Calu3 (cell line): ENCODE data around the gene KIAA1191. TPM values are rescaled to one million over a fixed set of nuclear protein-coding genes. Genes with fewer than 3 reads are reported as not detected.

ENCODE experiments used
- BruUV-seq: library from RNA; stranded (reverse); fragments of 400-500 nt; replicated peaks from 2 replicates; lab custom pipeline; 2021; lab: Mats Ljungman, UMichigan
- CTCF ChIA-PET: fragments of 300-600 bp; sonication (Branson Sonifier 250); formaldehyde crosslinking; loops from one replicate; lab custom pipeline; 2022; ENCODE audit warnings: antibody characterized with exemption; lab: Charles Lee
- DNase-seq: peaks from one replicate; pipeline ENCODE4 v3.0.0; 2022
- H3K27ac Mint-ChIP-seq: one replicate; pipeline ENCODE4 v1.8.0; 2022; ENCODE audit warnings: mixed read lengths; ENCODE audit not compliant: unreplicated experiment
- H3K27me3 Mint-ChIP-seq: one replicate; pipeline ENCODE4 v1.8.0; 2022; ENCODE audit warnings: mixed read lengths; ENCODE audit not compliant: unreplicated experiment
- H3K36me3 Mint-ChIP-seq: one replicate; pipeline ENCODE4 v1.8.0; 2022; ENCODE audit warnings: mild to moderate bottlenecking, moderate library complexity, mixed read lengths; ENCODE audit not compliant: insufficient read depth, unreplicated experiment
- H3K4me1 Mint-ChIP-seq: one replicate; pipeline ENCODE4 v1.8.0; 2022; ENCODE audit warnings: mild to moderate bottlenecking, low read depth, mixed read lengths; ENCODE audit not compliant: unreplicated experiment
- H3K4me3 Mint-ChIP-seq: one replicate; pipeline ENCODE4 v1.8.0; 2022; ENCODE audit warnings: mild to moderate bottlenecking, low read depth, moderate library complexity, mixed read lengths; ENCODE audit not compliant: unreplicated experiment
- H3K9me3 Mint-ChIP-seq: one replicate; pipeline ENCODE4 v1.8.0; 2022; ENCODE audit warnings: low read depth, mixed read lengths; ENCODE audit not compliant: unreplicated experiment
- CTCF ChIP-seq: fragments of 200-600 bp; IDR thresholded peaks from one replicate; pipeline ENCODE4 v1.8.0; 2022; ENCODE audit warnings: antibody characterized with exemption; ENCODE audit not compliant: unreplicated experiment
- intact Hi-C: fragments of 100-400 bp; cut with micrococcal nuclease; formaldehyde crosslinking; loops from one replicate; pipeline ENCODE4 v1.10.0; 2022; ENCODE audit not compliant: unreplicated experiment
- total RNA-seq: library from RNA; stranded (reverse); gene quantifications from 2 replicates; pipeline ENCODE4 v1.2.3, GENCODE V29; 2022

KIAA1191 gene
- total RNA-seq, 1 experiment from 2014 or later: 79.0 TPM

- Mint-ChIP-seq H3K27ac (no peak overlapping the region), H3K27me3 (no peaks in the 10 kb centered on the region), H3K36me3 (peaks cover 28% of the 10 kb centered on the region), H3K9me3 (no peaks in the 10 kb centered on the region), H3K4me1 (peaks cover 11% of the 10 kb centered on the region), H3K4me3 (no peak overlapping the region)
- no peak for DNase-seq
- intact Hi-C loops: no loop called here
- BruUV-seq: no TSS peak
- TF ChIP-seq CTCF: no peak
- CTCF ChIA-PET: no interaction called here
Measured at GRCh38 chr5:176381423-176381822, 19.9 kb upstream of the KIAA1191 start.

- TF ChIP-seq CTCF: no peak
- no peaks in the 10 kb centered on the region for H3K9me3 Mint-ChIP-seq
- CTCF ChIA-PET: no interaction called here
- peaks cover 18% of the 10 kb centered on the region for H3K36me3 Mint-ChIP-seq
- BruUV-seq: no TSS peak
- H3K27ac Mint-ChIP-seq: no peak overlapping the region
- H3K27me3 Mint-ChIP-seq: no peaks in the 10 kb centered on the region
- H3K4me1 Mint-ChIP-seq: no peaks in the 10 kb centered on the region
- intact Hi-C loops: no loop called here
- no peak for DNase-seq
- H3K4me3 Mint-ChIP-seq: no peak overlapping the region
Measured at GRCh38 chr5:176379881-176380280, 18.3 kb upstream of the KIAA1191 start.

GRCh38 chr5:176373100-176373818, 11.7 kb upstream of the KIAA1191 start:
- CTCF ChIA-PET: no interaction called here
- no peak for TF ChIP-seq CTCF
- BruUV-seq: no TSS peak

GRCh38 chr5:176371621-176372539, 10.3 kb upstream of the KIAA1191 start:
- intact Hi-C loops: no loop called here
- H3K27me3 Mint-ChIP-seq: peaks cover 14% of the 10 kb centered on the region

More at GRCh38 chr5:176373100-176373818, 11.7 kb upstream of the KIAA1191 start:
- Mint-ChIP-seq H3K4me1 (peaks cover 11% of the 10 kb centered on the region), H3K36me3 (no peaks in the 10 kb centered on the region), H3K4me3 (no peak overlapping the region), H3K27me3 (peaks cover under 1% of the 10 kb centered on the region), H3K27ac (no peak overlapping the region), H3K9me3 (no peaks in the 10 kb centered on the region)
- DNase-seq: no peak
- intact Hi-C loops: no loop called here

More at GRCh38 chr5:176371621-176372539, 10.3 kb upstream of the KIAA1191 start:
- BruUV-seq: no TSS peak
- peak; percentile 64 for DNase-seq
- no peaks in the 10 kb centered on the region for H3K9me3 Mint-ChIP-seq
- CTCF ChIA-PET: interaction anchor here (0.6 to 1.4 kb wide), 2 partner anchors 17 to 74 kb away, joined by 4 read pairs; partner anchors contain the start of genes HIGD2A and NOP16
- peaks cover 17% of the 10 kb centered on the region for H3K4me1 Mint-ChIP-seq
- no peak overlapping the region for H3K4me3 Mint-ChIP-seq
- H3K27ac Mint-ChIP-seq: peak overlapping the region; percentile 59
- no peaks in the 10 kb centered on the region for H3K36me3 Mint-ChIP-seq
- no peak for TF ChIP-seq CTCF
